ENCODE results near the gene MREG. TPM values are rescaled to one million over a fixed set of nuclear protein-coding genes. Genes with fewer than 3 reads are reported as not detected.

The MREG gene
- total RNA-seq, 1 donor from 2014 or later, result 9.1 TPM

- no peaks in the 10 kb centered on the region for H3K4me1 Mint-ChIP-seq
- H3K27me3 Mint-ChIP-seq (ENCODE audit: low read depth), result no peaks in the 10 kb centered on the region
- H3K9me3 Mint-ChIP-seq, result peaks cover 16% of the 10 kb centered on the region
- no peak for DNase-seq (ENCODE audit: low read depth, low spot score)
- TF ChIP-seq CTCF (conservative IDR thresholded peaks at IDR 0.05), result no peak
- peaks cover 36% of the 10 kb centered on the region for H3K36me3 Mint-ChIP-seq (ENCODE audit: low read depth)
- no peak overlapping the region for H3K4me3 Mint-ChIP-seq
- no peak overlapping the region for H3K27ac Mint-ChIP-seq (ENCODE audit: unreplicated experiment)
Measured at GRCh38 chr2:215984661-215985060, 28.7 kb downstream of the MREG start.

- H3K27ac Mint-ChIP-seq (ENCODE audit: unreplicated experiment), result no peak overlapping the region
- no peaks in the 10 kb centered on the region for H3K4me1 Mint-ChIP-seq
- no peak overlapping the region for H3K4me3 Mint-ChIP-seq
- no peaks in the 10 kb centered on the region for H3K27me3 Mint-ChIP-seq (ENCODE audit: low read depth)
- H3K9me3 Mint-ChIP-seq, result peaks cover 10% of the 10 kb centered on the region
- no peak for DNase-seq (ENCODE audit: low read depth, low spot score)
- TF ChIP-seq CTCF (conservative IDR thresholded peaks at IDR 0.05), result no peak
- H3K36me3 Mint-ChIP-seq (ENCODE audit: low read depth), result peaks cover 28% of the 10 kb centered on the region
Measured at GRCh38 chr2:215983581-215984351, 29.6 kb downstream of the MREG start.

GRCh38 chr2:215982465-215982875 is 30.9 kb downstream of the MREG start:
- peaks cover 35% of the 10 kb centered on the region for H3K36me3 Mint-ChIP-seq (ENCODE audit: low read depth)
- no peak for TF ChIP-seq CTCF (conservative IDR thresholded peaks at IDR 0.05)
- H3K27me3 Mint-ChIP-seq (ENCODE audit: low read depth), result no peaks in the 10 kb centered on the region
- H3K9me3 Mint-ChIP-seq, result peaks cover 10% of the 10 kb centered on the region
- H3K27ac Mint-ChIP-seq (ENCODE audit: unreplicated experiment), result no peak overlapping the region
- H3K4me1 Mint-ChIP-seq, result no peaks in the 10 kb centered on the region
- DNase-seq (ENCODE audit: low read depth, low spot score), result no peak
- H3K4me3 Mint-ChIP-seq, result no peak overlapping the region

- Mint-ChIP-seq H3K9me3 (peaks cover 6% of the 10 kb centered on the region), H3K27me3 (ENCODE audit: low read depth) (no peaks in the 10 kb centered on the region), H3K36me3 (ENCODE audit: low read depth) (peaks cover 30% of the 10 kb centered on the region), H3K4me3 (no peak overlapping the region), H3K27ac (ENCODE audit: unreplicated experiment) (no peak overlapping the region), H3K4me1 (no peaks in the 10 kb centered on the region)
- TF ChIP-seq CTCF (conservative IDR thresholded peaks at IDR 0.05), result no peak
- no peak for DNase-seq (ENCODE audit: low read depth, low spot score)
Measured at GRCh38 chr2:215981115-215981514, 32.2 kb downstream of the MREG start.

- H3K9me3 Mint-ChIP-seq, result peaks cover 6% of the 10 kb centered on the region
- DNase-seq (ENCODE audit: low read depth, low spot score), result no peak
- peaks cover 24% of the 10 kb centered on the region for H3K36me3 Mint-ChIP-seq (ENCODE audit: low read depth)
- H3K27me3 Mint-ChIP-seq (ENCODE audit: low read depth), result no peaks in the 10 kb centered on the region
- TF ChIP-seq CTCF (conservative IDR thresholded peaks at IDR 0.05), result no peak
- peaks cover 1% of the 10 kb centered on the region for H3K4me1 Mint-ChIP-seq
- no peak overlapping the region for H3K27ac Mint-ChIP-seq (ENCODE audit: unreplicated experiment)
- H3K4me3 Mint-ChIP-seq, result no peak overlapping the region
Measured at GRCh38 chr2:215979620-215980019, 33.7 kb downstream of the MREG start.

Data from neural crest cell (in vitro differentiated cells).